Endodermal cell (in vitro differentiated cells): ENCODE measurements around the gene CPN2. TPM values are rescaled to one million over a fixed set of nuclear protein-coding genes. Genes with fewer than 3 reads are reported as not detected.

ENCODE experiments used
- DNase-seq: peaks from one replicate; pipeline ENCODE4 v3.0.0-alpha.2; 2017
- H3K27ac ChIP-seq: 2 replicates; pipeline ENCODE4 v1.5.1; 2013; ENCODE audit warnings: mild to moderate bottlenecking, low read depth, low read length, moderate library complexity
- H3K27me3 ChIP-seq: 2 replicates; pipeline ENCODE4 v1.6.1; 2013; ENCODE audit warnings: mild to moderate bottlenecking, low read length, moderate library complexity; ENCODE audit not compliant: insufficient read depth, control insufficient read depth, poor library complexity, severe bottlenecking
- H3K36me3 ChIP-seq: 2 replicates; pipeline ENCODE4 v1.7.0; 2013; ENCODE audit warnings: mild to moderate bottlenecking, low read length, moderate library complexity; ENCODE audit not compliant: control insufficient read depth, insufficient read depth
- H3K4me1 ChIP-seq: one replicate; pipeline ENCODE4 v1.7.0; 2013; ENCODE audit warnings: low read length; ENCODE audit not compliant: control insufficient read depth, insufficient read depth
- H3K4me3 ChIP-seq: 2 replicates; pipeline ENCODE4 v1.5.1; 2013; ENCODE audit warnings: mild to moderate bottlenecking, low read length, moderate library complexity
- H3K9ac ChIP-seq: 2 replicates; pipeline ENCODE4 v1.6.1; 2013; ENCODE audit warnings: mild to moderate bottlenecking, low read length, moderate library complexity; ENCODE audit not compliant: poor library complexity, severe bottlenecking; ENCODE audit errors: extremely low read depth
- H3K9me3 ChIP-seq: 2 replicates; pipeline ENCODE4 v1.6.1; 2013; ENCODE audit warnings: mild to moderate bottlenecking, low read length, moderate library complexity; ENCODE audit not compliant: control insufficient read depth
- H3K27ac Mint-ChIP-seq: 2 replicates; pipeline ENCODE4 v1.8.0; 2020; ENCODE audit warnings: mixed read lengths
- H3K27me3 Mint-ChIP-seq: 2 replicates; pipeline ENCODE4 v1.8.0; 2021; ENCODE audit warnings: mild to moderate bottlenecking, mixed read lengths; ENCODE audit not compliant: insufficient read depth
- H3K36me3 Mint-ChIP-seq: 2 replicates; pipeline ENCODE4 v1.8.0; 2020; ENCODE audit warnings: low read depth, mixed read lengths
- H3K4me1 Mint-ChIP-seq: 2 replicates; pipeline ENCODE4 v1.8.0; 2020; ENCODE audit warnings: mixed read lengths
- H3K4me3 Mint-ChIP-seq: 2 replicates; pipeline ENCODE4 v1.8.0; 2020; ENCODE audit warnings: mild to moderate bottlenecking, moderate library complexity, mixed read lengths
- H3K9me3 Mint-ChIP-seq: 2 replicates; pipeline ENCODE4 v1.8.0; 2020; ENCODE audit warnings: mild to moderate bottlenecking, mixed read lengths
- WGBS, 2 experiments: methylation state at CpG; one replicate each; pipeline versions ENCODE4 v1.1.5 to v1.1.7; 2013; ENCODE audit warnings: missing lambda C conversion rate in 2 of 2, mixed read lengths in 1 of 2; ENCODE audit not compliant: insufficient coverage in 1 of 2, insufficient read length in 1 of 2; 5-methylcytosine and 5-hydroxymethylcytosine counted together
- total RNA-seq, 2 donors: library from RNA; stranded (reverse); fragmentation: NEBNext Ultra II Directional in 1 of 2; extraction: Animal tissue kit (Norgen Biotek cat#: 25700) in 1 of 2; gene quantifications; 2 replicates in 1 of 2; 3 replicates in 1 of 2; pipeline ENCODE4 v1.2.1, GENCODE V29; 2021
- TF ChIP-seq, protein P1 (sequence below): fragments of 200-600 bp; sonication (generic); conservative IDR thresholded peaks from 2 replicates; pipeline ENCODE4 v1.5.0; 2021; ENCODE audit warnings: antibody characterized with exemption, mild to moderate bottlenecking

CPN2 gene
- total RNA-seq, 2 donors from 2014 or later = 0.22 TPM; not detected in 1

DNA sequence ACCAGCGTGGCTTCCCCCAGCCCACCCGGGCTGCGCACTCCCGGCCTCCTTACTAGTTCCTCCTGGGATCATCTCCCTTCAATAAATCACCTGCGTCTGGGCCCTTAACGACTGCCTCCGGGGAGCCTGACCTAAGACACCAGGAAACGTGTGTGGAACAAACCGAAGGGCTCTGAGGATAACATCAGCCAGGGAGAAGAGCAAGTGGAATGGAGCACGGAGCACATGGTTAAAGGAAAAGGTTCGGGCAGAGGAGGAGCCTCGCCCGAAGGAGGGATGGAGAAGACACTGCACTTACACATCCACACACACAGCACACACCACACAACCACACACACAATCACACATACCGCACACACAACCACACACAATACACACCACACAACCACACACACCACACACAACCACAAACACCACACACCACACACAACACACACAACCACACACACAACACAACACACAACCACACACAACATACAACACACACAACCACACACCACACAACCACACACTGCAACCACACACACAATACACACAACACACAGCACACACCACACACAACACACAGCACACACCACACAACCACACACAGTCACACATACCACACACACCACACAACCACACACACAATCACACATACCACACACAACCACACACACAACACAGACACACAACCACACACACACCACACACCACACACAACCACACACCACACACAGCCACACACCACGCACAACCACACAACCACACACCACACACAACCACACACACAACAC lies 24.7 kb downstream of the CPN2 start:
- 88 to 92% methylated on average over 4 to 13 of the region's 15 CpGs for WGBS, 2 experiments
- TF ChIP-seq, protein P1, sequence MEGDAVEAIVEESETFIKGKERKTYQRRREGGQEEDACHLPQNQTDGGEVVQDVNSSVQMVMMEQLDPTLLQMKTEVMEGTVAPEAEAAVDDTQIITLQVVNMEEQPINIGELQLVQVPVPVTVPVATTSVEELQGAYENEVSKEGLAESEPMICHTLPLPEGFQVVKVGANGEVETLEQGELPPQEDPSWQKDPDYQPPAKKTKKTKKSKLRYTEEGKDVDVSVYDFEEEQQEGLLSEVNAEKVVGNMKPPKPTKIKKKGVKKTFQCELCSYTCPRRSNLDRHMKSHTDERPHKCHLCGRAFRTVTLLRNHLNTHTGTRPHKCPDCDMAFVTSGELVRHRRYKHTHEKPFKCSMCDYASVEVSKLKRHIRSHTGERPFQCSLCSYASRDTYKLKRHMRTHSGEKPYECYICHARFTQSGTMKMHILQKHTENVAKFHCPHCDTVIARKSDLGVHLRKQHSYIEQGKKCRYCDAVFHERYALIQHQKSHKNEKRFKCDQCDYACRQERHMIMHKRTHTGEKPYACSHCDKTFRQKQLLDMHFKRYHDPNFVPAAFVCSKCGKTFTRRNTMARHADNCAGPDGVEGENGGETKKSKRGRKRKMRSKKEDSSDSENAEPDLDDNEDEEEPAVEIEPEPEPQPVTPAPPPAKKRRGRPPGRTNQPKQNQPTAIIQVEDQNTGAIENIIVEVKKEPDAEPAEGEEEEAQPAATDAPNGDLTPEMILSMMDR = no peak
- H3K4me1 Mint-ChIP-seq = peaks cover 3% of the 10 kb centered on the region
- H3K27me3 Mint-ChIP-seq = peaks cover 9% of the 10 kb centered on the region
- no peaks in the 10 kb centered on the region for H3K36me3 ChIP-seq
- H3K27me3 ChIP-seq = no peaks in the 10 kb centered on the region
- peaks cover 5% of the 10 kb centered on the region for H3K9me3 ChIP-seq
- H3K4me1 ChIP-seq = peaks cover 4% of the 10 kb centered on the region
- H3K4me3 Mint-ChIP-seq = no peak overlapping the region
- peaks cover 10% of the 10 kb centered on the region for H3K9me3 Mint-ChIP-seq
- no peak for DNase-seq
- no peak overlapping the region for H3K27ac Mint-ChIP-seq
- no peak overlapping the region for H3K27ac ChIP-seq
- no peaks in the 10 kb centered on the region for H3K36me3 Mint-ChIP-seq
- no peak overlapping the region for H3K4me3 ChIP-seq
- no peak overlapping the region for H3K9ac ChIP-seq

- TF ChIP-seq, protein P1 = no peak
- no peak overlapping the region for H3K4me3 Mint-ChIP-seq
- H3K27me3 Mint-ChIP-seq = peaks cover 6% of the 10 kb centered on the region
- Histone ChIP-seq H3K27me3 (no peaks in the 10 kb centered on the region), H3K9ac (no peak overlapping the region), H3K4me3 (no peak overlapping the region), H3K27ac (no peak overlapping the region), H3K36me3 (no peaks in the 10 kb centered on the region), H3K4me1 (peaks cover under 1% of the 10 kb centered on the region), H3K9me3 (peaks cover 5% of the 10 kb centered on the region)
- H3K27ac Mint-ChIP-seq = no peak overlapping the region
- H3K9me3 Mint-ChIP-seq = peaks cover 14% of the 10 kb centered on the region
- H3K4me1 Mint-ChIP-seq = peaks cover 8% of the 10 kb centered on the region
- DNase-seq = no peak
- no peaks in the 10 kb centered on the region for H3K36me3 Mint-ChIP-seq
- WGBS, 2 experiments = 94 to 95% methylated on average over 15 of the region's 15 CpGs
Measured at GRCh38 chr3:194325424-194326153, 25.5 kb downstream of the CPN2 start.

- H3K4me3 Mint-ChIP-seq = no peak overlapping the region
- Histone ChIP-seq H3K27me3 (no peaks in the 10 kb centered on the region), H3K9me3 (peaks cover 9% of the 10 kb centered on the region), H3K9ac (no peak overlapping the region), H3K36me3 (no peaks in the 10 kb centered on the region), H3K27ac (no peak overlapping the region), H3K4me3 (no peak overlapping the region), H3K4me1 (no peaks in the 10 kb centered on the region)
- H3K27ac Mint-ChIP-seq = no peak overlapping the region
- peaks cover 12% of the 10 kb centered on the region for H3K4me1 Mint-ChIP-seq
- H3K36me3 Mint-ChIP-seq = peaks cover under 1% of the 10 kb centered on the region
- no peak for DNase-seq
- 88 to 100% methylated on average over 1 to 3 of the region's 3 CpGs for WGBS, 2 experiments
- H3K9me3 Mint-ChIP-seq = peaks cover 21% of the 10 kb centered on the region
- TF ChIP-seq, protein P1 = no peak
- peaks cover 4% of the 10 kb centered on the region for H3K27me3 Mint-ChIP-seq
Measured at GRCh38 chr3:194324823-194325327, 26.3 kb downstream of the CPN2 start.
